Right lobe of liver (tissue), 4 donors: ENCODE results near the gene SP1.

Experiments
- POLR2A ChIP-seq: fragments of 450-650 bp; IDR thresholded peaks from one replicate; pipeline ENCODE4 v1.6.1; 2017; ENCODE audit warnings: antibody characterized with exemption, mild to moderate bottlenecking
- TF ChIP-seq, protein P1 (sequence below), 4 donors: fragments of 200-600 bp in 3 of 4; fragments of 450-650 bp in 1 of 4; IDR thresholded peaks; one replicate each; pipeline versions ENCODE4 v1.5.1 to v1.8.0; 2016 to 2022; ENCODE audit warnings: antibody characterized with exemption in 4 of 4, mild to moderate bottlenecking in 2 of 4
- donor health status: DM: no; HTN: no; CAD: no.
- donor health status: DM: no; HTN: no; CAD: no.
- donor health status: DM: no; HTN: yes; CAD: no.

GRCh38 chr12:53333289-53333688, 46.7 kb upstream of the SP1 start:
- no peak for TF ChIP-seq POLR2A
- TF ChIP-seq, protein P1, sequence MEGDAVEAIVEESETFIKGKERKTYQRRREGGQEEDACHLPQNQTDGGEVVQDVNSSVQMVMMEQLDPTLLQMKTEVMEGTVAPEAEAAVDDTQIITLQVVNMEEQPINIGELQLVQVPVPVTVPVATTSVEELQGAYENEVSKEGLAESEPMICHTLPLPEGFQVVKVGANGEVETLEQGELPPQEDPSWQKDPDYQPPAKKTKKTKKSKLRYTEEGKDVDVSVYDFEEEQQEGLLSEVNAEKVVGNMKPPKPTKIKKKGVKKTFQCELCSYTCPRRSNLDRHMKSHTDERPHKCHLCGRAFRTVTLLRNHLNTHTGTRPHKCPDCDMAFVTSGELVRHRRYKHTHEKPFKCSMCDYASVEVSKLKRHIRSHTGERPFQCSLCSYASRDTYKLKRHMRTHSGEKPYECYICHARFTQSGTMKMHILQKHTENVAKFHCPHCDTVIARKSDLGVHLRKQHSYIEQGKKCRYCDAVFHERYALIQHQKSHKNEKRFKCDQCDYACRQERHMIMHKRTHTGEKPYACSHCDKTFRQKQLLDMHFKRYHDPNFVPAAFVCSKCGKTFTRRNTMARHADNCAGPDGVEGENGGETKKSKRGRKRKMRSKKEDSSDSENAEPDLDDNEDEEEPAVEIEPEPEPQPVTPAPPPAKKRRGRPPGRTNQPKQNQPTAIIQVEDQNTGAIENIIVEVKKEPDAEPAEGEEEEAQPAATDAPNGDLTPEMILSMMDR (IDR thresholded peaks at IDR 0.05): no peak
